BLaER1 treated with 17β-estradiol and CSF1 and Interleukin-3, amounts not matched to agents 10 nM and 100 nM (cell line): ENCODE results near the gene LRRC42.
"Not testable (repeated sequence)": the region's sequence is repeated elsewhere in the genome, so short reads cannot be mapped to it uniquely, and the experiment has no call there.

Source experiments
- H3K27ac ChIP-seq, 11 experiments: shearing (Covaris generic); formaldehyde crosslinking; 2 replicates each; pipeline ENCODE4 v1.8.1; 2022
- H3K27me3 ChIP-seq, 11 experiments: shearing (Covaris generic); formaldehyde crosslinking; 2 replicates each; pipeline ENCODE4 v1.8.1; 2022
- H3K36me3 ChIP-seq, 11 experiments: shearing (Covaris generic); formaldehyde crosslinking; 2 replicates each; pipeline ENCODE4 v1.8.1; 2022
- H3K4me1 ChIP-seq, 10 experiments: shearing (Covaris generic); formaldehyde crosslinking; 2 replicates each; pipeline ENCODE4 v1.8.1; 2022
- H3K4me2 ChIP-seq, 11 experiments: shearing (Covaris generic); formaldehyde crosslinking; 2 replicates each; pipeline ENCODE4 v1.8.1; 2022
- H3K4me3 ChIP-seq, 10 experiments: shearing (Covaris generic); formaldehyde crosslinking; 2 replicates each; pipeline ENCODE4 v1.8.1; 2022
- H3K9ac ChIP-seq, 11 experiments: shearing (Covaris generic); formaldehyde crosslinking; 2 replicates each; pipeline ENCODE4 v1.8.1; 2022
- H3K9me3 ChIP-seq, 11 experiments: shearing (Covaris generic); formaldehyde crosslinking; replicated peaks in 1 of 11; 2 replicates each; pipeline ENCODE4 v1.8.1; 2022
- H4K20me1 ChIP-seq, 11 experiments: shearing (Covaris generic); formaldehyde crosslinking; 2 replicates each; pipeline ENCODE4 v1.8.1; 2022
- Cebpa-rat ChIP-seq, 11 experiments: shearing (Covaris generic); IDR thresholded peaks; 2 replicates each; pipeline ENCODE4 v1.8.1; 2022

Gene LRRC42

DNA sequence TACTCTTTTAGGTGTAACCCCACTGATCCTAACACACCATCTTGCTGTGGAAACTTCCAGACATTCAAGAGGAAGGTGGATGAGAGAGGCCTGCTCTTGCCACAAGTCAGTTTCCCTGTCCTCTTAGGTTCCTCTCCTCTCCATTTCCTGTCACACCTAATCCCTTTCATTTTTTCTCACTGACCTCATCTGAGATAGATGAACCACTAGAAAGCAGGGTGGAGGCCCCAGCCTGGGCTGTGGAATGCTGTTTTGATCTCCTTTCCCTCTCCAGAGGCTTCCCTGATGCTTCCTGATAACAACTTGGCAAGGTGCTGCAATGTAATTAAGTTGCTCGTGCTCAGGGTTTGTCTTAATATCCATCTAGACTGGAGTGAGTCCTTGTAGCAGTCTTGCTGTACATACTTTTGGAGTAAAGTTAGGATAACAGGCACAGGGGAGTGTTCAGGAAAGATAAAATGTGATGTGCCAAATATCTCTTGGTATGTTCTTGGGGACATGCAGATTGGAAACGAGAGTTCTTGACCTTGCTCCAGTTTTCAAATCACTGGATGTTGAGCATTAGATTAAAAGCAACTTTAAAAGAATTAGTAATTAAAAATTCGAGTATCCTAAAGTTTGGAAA is 11.2 kb downstream of the LRRC42 start:
- peaks cover 0 to 8% (median 0%) of the 10 kb centered on the region in 11 experiments; a peak in 3 of 22 replicates for H4K20me1 ChIP-seq
- TF ChIP-seq Cebpa-rat (IDR thresholded peaks at IDR 0.05): no peak
- peaks cover 61 to 97% (median 81%) of the 10 kb centered on the region in 11 experiments for H3K36me3 ChIP-seq
- no peak overlapping the region for H3K4me3 ChIP-seq
- H3K4me2 ChIP-seq: no peak overlapping the region
- peak overlapping the region in 2 of 11 experiments; percentile 1 to 11; a peak in 2 of 22 replicates for H3K9ac ChIP-seq
- no peaks in the 10 kb centered on the region for H3K27me3 ChIP-seq
- H3K9me3 ChIP-seq: no peaks in the 10 kb centered on the region
- H3K27ac ChIP-seq: 0 out of 22 replicates have a peak overlapping the region, but pooled peaks of 1 of the 11 experiments have one; percentile 24
- H3K4me1 ChIP-seq: peaks cover 0 to 7% (median 0%) of the 10 kb centered on the region in 10 experiments; a peak in 2 of 20 replicates

DNA sequence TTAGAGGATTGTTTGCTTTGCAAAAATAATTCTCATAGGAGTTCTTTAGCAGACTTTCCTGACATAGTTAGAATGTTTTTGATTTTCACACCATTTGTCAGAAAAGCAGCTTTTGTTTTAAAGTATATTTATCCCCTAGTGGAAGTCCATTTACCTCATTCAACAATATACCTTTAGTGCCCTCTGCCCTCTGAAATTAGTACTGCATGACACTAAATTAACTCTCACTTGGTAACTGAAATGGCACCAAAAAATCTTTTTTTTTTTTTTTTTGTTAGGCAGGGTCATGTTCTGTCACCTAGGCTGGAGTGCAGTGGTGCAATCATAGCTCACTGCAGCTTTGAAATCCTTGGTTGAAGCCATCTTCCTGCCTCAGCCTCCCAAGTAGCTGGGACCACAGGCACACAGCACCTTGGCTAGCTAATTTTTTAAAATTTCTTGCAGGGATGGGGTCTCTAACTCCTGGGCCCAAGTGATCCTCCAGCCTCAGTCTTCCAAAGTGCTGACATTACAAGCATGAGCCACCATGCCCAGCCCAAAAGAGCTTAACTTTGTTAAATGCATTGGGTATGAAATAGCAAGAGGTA is 13.6 kb downstream of the LRRC42 start:
- Histone ChIP-seq H3K4me1 (peaks cover 0 to 7% (median 0%) of the 10 kb centered on the region in 10 experiments; a peak in 2 of 20 replicates), H3K4me3 (no peak overlapping the region), H3K9me3 (no peaks in the 10 kb centered on the region), H3K4me2 (no peak overlapping the region), H3K9ac (no peak overlapping the region), H3K27ac (no peak overlapping the region), H3K27me3 (no peaks in the 10 kb centered on the region), H4K20me1 (peaks cover 0 to 8% (median 0%) of the 10 kb centered on the region in 11 experiments; a peak in 4 of 22 replicates), H3K36me3 (peaks cover 66 to 97% (median 81%) of the 10 kb centered on the region in 11 experiments)
- TF ChIP-seq Cebpa-rat (IDR thresholded peaks at IDR 0.05): no peak

DNA sequence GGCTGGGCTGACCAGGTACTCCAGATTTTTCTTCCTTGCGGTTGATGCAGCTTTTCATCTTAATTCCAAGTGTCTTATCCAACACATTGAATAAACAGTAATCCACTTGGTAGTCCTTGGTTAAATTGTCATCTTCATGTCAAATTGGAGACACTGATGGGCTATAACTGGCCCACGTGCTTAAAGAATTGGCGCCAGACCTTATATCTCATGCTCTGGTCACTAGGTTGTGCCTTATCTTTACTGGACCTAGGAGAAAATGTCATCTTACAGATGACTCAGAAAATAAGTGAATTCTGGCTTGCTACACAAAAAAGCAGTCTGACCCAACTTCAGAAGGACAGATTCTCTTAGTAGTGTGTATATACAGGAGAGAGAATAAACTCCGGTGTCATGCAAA is 16.2 kb downstream of the LRRC42 start:
- H3K4me1 ChIP-seq: no peaks in the 10 kb centered on the region
- peaks cover 72 to 97% (median 93%) of the 10 kb centered on the region in 11 experiments for H3K36me3 ChIP-seq
- H3K9ac ChIP-seq: no peak overlapping the region
- H3K4me2 ChIP-seq: no peak overlapping the region
- TF ChIP-seq Cebpa-rat (IDR thresholded peaks at IDR 0.05): no peak
- no peaks in the 10 kb centered on the region for H3K27me3 ChIP-seq
- H3K9me3 ChIP-seq: no peaks in the 10 kb centered on the region
- no peak overlapping the region for H3K4me3 ChIP-seq
- peaks cover 0 to 5% (median 0%) of the 10 kb centered on the region in 11 experiments; a peak in 2 of 22 replicates for H4K20me1 ChIP-seq
- H3K27ac ChIP-seq: no peak overlapping the region

DNA sequence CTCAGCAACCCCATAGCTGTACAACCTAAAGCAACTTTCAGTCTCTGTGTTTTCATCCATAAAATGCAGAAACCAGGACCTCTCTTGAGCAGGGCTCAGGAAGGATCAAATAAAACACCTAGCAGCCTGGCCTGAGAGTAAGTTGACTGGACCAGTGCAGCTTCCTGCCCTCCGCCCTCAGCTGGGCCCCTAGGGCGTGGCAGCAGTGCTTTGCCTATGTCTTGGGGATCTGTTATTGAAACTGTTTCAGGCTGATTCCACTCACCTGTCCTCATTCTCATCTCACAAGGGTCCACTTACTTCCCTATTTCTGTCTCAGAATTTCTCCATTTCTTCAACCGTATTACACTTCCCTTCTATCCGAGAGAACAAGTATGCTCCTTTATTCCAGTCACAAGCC is 17.3 kb downstream of the LRRC42 start:
- H3K9me3 ChIP-seq: no peaks in the 10 kb centered on the region
- H3K4me2 ChIP-seq: no peak overlapping the region
- no peak overlapping the region for H3K4me3 ChIP-seq
- no peak for TF ChIP-seq Cebpa-rat (IDR thresholded peaks at IDR 0.05)
- H3K4me1 ChIP-seq: no peaks in the 10 kb centered on the region
- no peak overlapping the region for H3K9ac ChIP-seq
- H3K36me3 ChIP-seq: peaks cover 74 to 97% (median 93%) of the 10 kb centered on the region in 11 experiments
- peaks cover 0 to 5% (median 0%) of the 10 kb centered on the region in 11 experiments; a peak in 1 of 22 replicates for H4K20me1 ChIP-seq
- no peak overlapping the region for H3K27ac ChIP-seq
- H3K27me3 ChIP-seq: no peaks in the 10 kb centered on the region

- no peak overlapping the region for H3K9ac ChIP-seq
- no peak for TF ChIP-seq Cebpa-rat (IDR thresholded peaks at IDR 0.05)
- H4K20me1 ChIP-seq: peaks cover 0 to 5% (median 0%) of the 10 kb centered on the region in 11 experiments; a peak in 1 of 22 replicates
- no peaks in the 10 kb centered on the region for H3K27me3 ChIP-seq
- H3K4me2 ChIP-seq: no peak overlapping the region
- no peak overlapping the region for H3K4me3 ChIP-seq
- H3K9me3 ChIP-seq: no peaks in the 10 kb centered on the region
- H3K4me1 ChIP-seq: no peaks in the 10 kb centered on the region
- H3K27ac ChIP-seq: no peak overlapping the region
- H3K36me3 ChIP-seq: peaks cover 80 to 97% (median 94%) of the 10 kb centered on the region in 11 experiments
Measured at GRCh38 chr1:53964109-53964508, 18.0 kb downstream of the LRRC42 start.

DNA sequence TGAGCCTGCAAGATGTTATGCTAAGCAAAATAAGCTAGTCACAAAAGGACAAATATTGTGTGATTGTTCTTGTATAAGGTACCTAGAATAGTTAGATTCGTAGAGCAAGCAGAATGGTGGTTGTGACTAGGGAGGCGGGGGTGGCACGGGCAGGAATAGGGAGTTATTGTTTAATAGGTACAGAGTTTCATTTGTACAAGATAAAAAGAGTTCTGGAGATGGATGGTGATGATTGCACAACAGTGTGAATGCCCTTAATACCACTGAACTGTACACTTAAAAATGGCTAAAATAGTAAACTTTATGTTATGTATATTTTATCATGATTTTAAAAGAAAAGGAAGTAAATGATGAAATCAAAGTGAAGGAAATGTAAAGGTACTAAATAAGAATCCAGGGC is 20.6 kb downstream of the LRRC42 start:
- TF ChIP-seq Cebpa-rat (IDR thresholded peaks at IDR 0.05): no peak
- Histone ChIP-seq H4K20me1 (peaks cover 0 to 5% (median 0%) of the 10 kb centered on the region in 11 experiments; a peak in 1 of 22 replicates), H3K36me3 (peaks cover 73 to 100% (median 97%) of the 10 kb centered on the region in 11 experiments), H3K4me3 (no peak overlapping the region), H3K27ac (no peak overlapping the region), H3K4me2 (no peak overlapping the region), H3K27me3 (no peaks in the 10 kb centered on the region), H3K9ac (no peak overlapping the region), H3K9me3 (no peaks in the 10 kb centered on the region), H3K4me1 (no peaks in the 10 kb centered on the region)

DNA sequence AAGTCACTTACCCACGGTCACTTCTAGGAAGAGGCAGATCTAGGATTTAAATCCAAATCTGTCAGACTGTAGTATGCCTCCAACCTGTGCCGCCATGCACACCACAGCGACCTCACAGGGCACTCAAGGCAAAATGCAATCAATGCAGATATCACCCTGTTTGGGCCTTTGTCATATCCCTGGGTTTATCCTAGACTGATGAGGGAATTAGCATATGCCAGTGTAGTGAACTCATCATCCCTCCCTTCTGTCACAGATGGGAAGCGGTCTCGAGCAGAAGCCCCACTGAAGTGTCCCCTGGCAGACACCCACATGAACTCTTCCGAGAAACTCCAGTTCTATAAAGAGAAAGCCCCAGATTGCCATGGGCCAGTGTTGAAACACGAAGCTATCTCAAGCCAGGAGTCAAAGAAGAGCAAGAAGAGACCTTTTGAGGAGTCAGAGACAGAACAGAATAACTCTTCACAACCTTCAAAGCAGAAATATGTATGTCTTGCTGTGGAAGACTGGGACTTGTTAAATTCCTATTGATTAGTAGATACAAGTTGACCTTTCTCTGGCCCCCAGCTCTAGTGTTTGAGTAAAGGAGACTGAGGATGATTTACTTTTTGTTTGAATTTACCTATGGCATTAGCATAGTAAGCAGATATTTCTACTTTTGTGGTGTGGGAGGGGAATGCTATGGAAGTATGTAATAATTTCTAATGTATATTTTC is 21.4 kb downstream of the LRRC42 start:
- no peaks in the 10 kb centered on the region for H3K27me3 ChIP-seq
- no peak overlapping the region for H3K9ac ChIP-seq
- no peak overlapping the region for H3K4me2 ChIP-seq
- no peak overlapping the region for H3K27ac ChIP-seq
- no peaks in the 10 kb centered on the region for H3K4me1 ChIP-seq
- no peak overlapping the region for H3K4me3 ChIP-seq
- H3K9me3 ChIP-seq: no peaks in the 10 kb centered on the region
- no peak for TF ChIP-seq Cebpa-rat (IDR thresholded peaks at IDR 0.05)
- H3K36me3 ChIP-seq: peaks cover 69 to 99% (median 95%) of the 10 kb centered on the region in 11 experiments
- peaks cover 0 to 5% (median 0%) of the 10 kb centered on the region in 11 experiments; a peak in 1 of 22 replicates for H4K20me1 ChIP-seq

- no peak for TF ChIP-seq Cebpa-rat (IDR thresholded peaks at IDR 0.05)
- Histone ChIP-seq H3K9ac (no peak overlapping the region), H3K36me3 (peaks cover 64 to 99% (median 92%) of the 10 kb centered on the region in 11 experiments), H3K9me3 (no peaks in the 10 kb centered on the region), H4K20me1 (peaks cover 0 to 5% (median 0%) of the 10 kb centered on the region in 11 experiments; a peak in 1 of 22 replicates), H3K27ac (no peak overlapping the region), H3K4me1 (no peaks in the 10 kb centered on the region), H3K4me3 (no peak overlapping the region), H3K27me3 (no peaks in the 10 kb centered on the region), H3K4me2 (no peak overlapping the region)
Measured at GRCh38 chr1:53968125-53968513, 22.0 kb downstream of the LRRC42 start.

GRCh38 chr1:53969323-53969722 is 23.2 kb downstream of the LRRC42 start:
- H3K4me3 ChIP-seq, H4K20me1 ChIP-seq, H3K27ac ChIP-seq, H3K9ac ChIP-seq, H3K27me3 ChIP-seq, H3K9me3 ChIP-seq, H3K4me2 ChIP-seq, H3K4me1 ChIP-seq: not testable (repeated sequence)
- H3K36me3 ChIP-seq: peaks cover 54 to 96% (median 82%) of the 10 kb centered on the region in 11 experiments
